ENCODE data around the gene ATXN1.
A peak's percentile ranks its signal among the peaks of the same experiment; 100 is the strongest.

The ATXN1 gene

GRCh38 chr6:16740097-16740496 is 21.2 kb downstream of the ATXN1 start:
- H2AFZ ChIP-seq (ENCODE audit: low read depth, low read length) = no peak overlapping the region
- peaks cover 21% of the 10 kb centered on the region for H3K79me1 ChIP-seq (replicated peaks; ENCODE audit: low read length, poor library complexity, severe bottlenecking)

DNA sequence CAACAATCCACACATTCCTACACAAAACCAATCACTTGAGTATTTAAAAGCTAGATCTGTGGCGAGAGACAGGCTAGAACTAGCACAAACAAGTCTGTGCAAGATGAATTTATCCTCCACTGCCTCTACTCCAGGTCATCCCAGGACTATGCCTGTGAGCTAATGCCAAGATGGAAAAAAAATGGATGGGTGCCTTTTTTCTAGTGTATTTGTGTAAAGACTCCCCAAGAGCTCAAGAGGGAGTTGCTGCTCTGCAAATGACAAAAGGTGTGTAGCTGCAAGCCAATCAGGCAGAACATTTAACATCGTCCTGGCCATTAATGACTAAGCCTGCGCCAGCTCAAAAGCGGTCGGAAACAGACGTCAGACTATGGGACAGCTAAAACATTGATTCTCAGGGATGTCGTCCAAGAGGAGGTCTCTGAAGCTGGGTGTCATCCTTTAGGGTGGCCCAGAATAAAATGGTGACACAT is 21.9 kb downstream of the ATXN1 start:
- Histone ChIP-seq H3K18ac (ENCODE audit: low read depth in 1 of 2, low read length in 2 of 2) (peak overlapping the region; percentile 18 to 79), H4K91ac (ENCODE audit: low read length) (peak overlapping the region; percentile 2), H3K14ac (ENCODE audit: low read length in 2 of 2) (no peak overlapping the region), H2AFZ (ENCODE audit: low read depth, low read length) (no peak overlapping the region), H3K36me3 (ENCODE audit: control insufficient read depth in 1 of 2, insufficient read depth in 2 of 2, low read depth in 1 of 2, low read length in 2 of 2) (peaks cover 0 to 14% of the 10 kb centered on the region in 2 experiments), H3K9me3 (ENCODE audit: control insufficient read depth, low read length) (no peaks in the 10 kb centered on the region), H3K4me1 (ENCODE audit: control insufficient read depth, insufficient read depth, low read depth, low read length) (peaks cover 12% of the 10 kb centered on the region), H2BK15ac (ENCODE audit: low read depth, poor library complexity, severe bottlenecking) (no peak overlapping the region), H3K4me2 (ENCODE audit: low read length, poor library complexity, severe bottlenecking) (no peak overlapping the region), H2BK120ac (ENCODE audit: low read depth, low read length) (no peak overlapping the region), H3K27ac (ENCODE audit: low read length, poor library complexity, severe bottlenecking) (peak overlapping the region; percentile 15), H3K23ac (ENCODE audit: low read length in 2 of 2) (no peak overlapping the region), H2BK12ac (ENCODE audit: low read length in 2 of 2) (peak overlapping the region; percentile 34 to 38), H4K8ac (ENCODE audit: low read length) (no peak overlapping the region), H2AK5ac (ENCODE audit: low read length, severe bottlenecking) (peak overlapping the region; percentile 34), H3K4ac (ENCODE audit: low read depth in 1 of 2, low read length in 2 of 2) (peak overlapping the region; percentile 1), H3K27me3 (ENCODE audit: control insufficient read depth in 1 of 2, insufficient read depth in 1 of 2, low read length in 2 of 2) (no peaks in the 10 kb centered on the region), H3K4me3 (ENCODE audit: insufficient read depth in 1 of 2, low read depth in 1 of 2, low read length in 2 of 2) (no peak overlapping the region), H3K9ac (ENCODE audit: low read length) (peak overlapping the region; percentile 57), H2BK5ac (ENCODE audit: low read depth, low read length, poor library complexity, severe bottlenecking) (no peak overlapping the region), H3K79me1 (replicated peaks; ENCODE audit: low read length, poor library complexity, severe bottlenecking) (peaks cover 23% of the 10 kb centered on the region)
- 88% methylated on average over 6 of the region's 7 CpGs for WGBS
- DNase-seq = peak; percentile 63

More at GRCh38 chr6:16740097-16740496, 21.2 kb downstream of the ATXN1 start:
- Histone ChIP-seq H3K4ac (ENCODE audit: low read depth in 1 of 2, low read length in 2 of 2) (no peak overlapping the region), H2BK12ac (ENCODE audit: low read length in 2 of 2) (no peak overlapping the region), H3K4me1 (ENCODE audit: control insufficient read depth, insufficient read depth, low read depth, low read length) (peaks cover 12% of the 10 kb centered on the region), H2BK5ac (ENCODE audit: low read depth, low read length, poor library complexity, severe bottlenecking) (no peak overlapping the region), H3K9me3 (ENCODE audit: control insufficient read depth, low read length) (no peaks in the 10 kb centered on the region), H4K91ac (ENCODE audit: low read length) (no peak overlapping the region), H4K8ac (ENCODE audit: low read length) (no peak overlapping the region), H2BK120ac (ENCODE audit: low read depth, low read length) (no peak overlapping the region), H2AK5ac (ENCODE audit: low read length, severe bottlenecking) (no peak overlapping the region), H3K27me3 (ENCODE audit: control insufficient read depth in 1 of 2, insufficient read depth in 1 of 2, low read length in 2 of 2) (no peaks in the 10 kb centered on the region), H3K27ac (ENCODE audit: low read length, poor library complexity, severe bottlenecking) (peak overlapping the region; percentile 94), H3K23ac (ENCODE audit: low read length in 2 of 2) (no peak overlapping the region), H3K4me2 (ENCODE audit: low read length, poor library complexity, severe bottlenecking) (no peak overlapping the region), H3K14ac (ENCODE audit: low read length in 2 of 2) (no peak overlapping the region), H3K36me3 (ENCODE audit: control insufficient read depth in 1 of 2, insufficient read depth in 2 of 2, low read depth in 1 of 2, low read length in 2 of 2) (peaks cover 0 to 14% of the 10 kb centered on the region in 2 experiments), H3K18ac (ENCODE audit: low read depth in 1 of 2, low read length in 2 of 2) (no peak overlapping the region), H2BK15ac (ENCODE audit: low read depth, poor library complexity, severe bottlenecking) (no peak overlapping the region), H3K9ac (ENCODE audit: low read length) (no peak overlapping the region), H3K4me3 (ENCODE audit: insufficient read depth in 1 of 2, low read depth in 1 of 2, low read length in 2 of 2) (no peak overlapping the region)
- no peak for DNase-seq

- no peak overlapping the region for H2BK15ac ChIP-seq (ENCODE audit: low read depth, poor library complexity, severe bottlenecking)
- no peak overlapping the region for H2BK5ac ChIP-seq (ENCODE audit: low read depth, low read length, poor library complexity, severe bottlenecking)
- H3K9me3 ChIP-seq (ENCODE audit: control insufficient read depth, low read length) = no peaks in the 10 kb centered on the region
- H2BK120ac ChIP-seq (ENCODE audit: low read depth, low read length) = no peak overlapping the region
- no peak overlapping the region for H3K27ac ChIP-seq (ENCODE audit: low read length, poor library complexity, severe bottlenecking)
- H3K27me3 ChIP-seq (ENCODE audit: control insufficient read depth in 1 of 2, insufficient read depth in 1 of 2, low read length in 2 of 2) = no peaks in the 10 kb centered on the region
- no peak overlapping the region for H3K4me2 ChIP-seq (ENCODE audit: low read length, poor library complexity, severe bottlenecking)
- no peak for DNase-seq
- H3K14ac ChIP-seq (ENCODE audit: low read length in 2 of 2) = no peak overlapping the region
- no peak overlapping the region for H3K4me3 ChIP-seq (ENCODE audit: insufficient read depth in 1 of 2, low read depth in 1 of 2, low read length in 2 of 2)
- H2AFZ ChIP-seq (ENCODE audit: low read depth, low read length) = no peak overlapping the region
- H3K9ac ChIP-seq (ENCODE audit: low read length) = peak overlapping the region; percentile 57
- no peak overlapping the region for H4K91ac ChIP-seq (ENCODE audit: low read length)
- 81% methylated on average over 3 of the region's 5 CpGs for WGBS
- peaks cover 26% of the 10 kb centered on the region for H3K79me1 ChIP-seq (replicated peaks; ENCODE audit: low read length, poor library complexity, severe bottlenecking)
- H2AK5ac ChIP-seq (ENCODE audit: low read length, severe bottlenecking) = no peak overlapping the region
- H2BK12ac ChIP-seq (ENCODE audit: low read length in 2 of 2) = no peak overlapping the region
- no peak overlapping the region for H3K18ac ChIP-seq (ENCODE audit: low read depth in 1 of 2, low read length in 2 of 2)
- no peak overlapping the region for H3K23ac ChIP-seq (ENCODE audit: low read length in 2 of 2)
- H3K4ac ChIP-seq (ENCODE audit: low read depth in 1 of 2, low read length in 2 of 2) = no peak overlapping the region
- H4K8ac ChIP-seq (ENCODE audit: low read length) = no peak overlapping the region
- peaks cover 12% of the 10 kb centered on the region for H3K4me1 ChIP-seq (ENCODE audit: control insufficient read depth, insufficient read depth, low read depth, low read length)
- peaks cover 0 to 16% of the 10 kb centered on the region in 2 experiments for H3K36me3 ChIP-seq (ENCODE audit: control insufficient read depth in 1 of 2, insufficient read depth in 2 of 2, low read depth in 1 of 2, low read length in 2 of 2)
These were observed 23.3 kb downstream of the ATXN1 start for GRCh38 chr6:16737925-16738324.

DNA sequence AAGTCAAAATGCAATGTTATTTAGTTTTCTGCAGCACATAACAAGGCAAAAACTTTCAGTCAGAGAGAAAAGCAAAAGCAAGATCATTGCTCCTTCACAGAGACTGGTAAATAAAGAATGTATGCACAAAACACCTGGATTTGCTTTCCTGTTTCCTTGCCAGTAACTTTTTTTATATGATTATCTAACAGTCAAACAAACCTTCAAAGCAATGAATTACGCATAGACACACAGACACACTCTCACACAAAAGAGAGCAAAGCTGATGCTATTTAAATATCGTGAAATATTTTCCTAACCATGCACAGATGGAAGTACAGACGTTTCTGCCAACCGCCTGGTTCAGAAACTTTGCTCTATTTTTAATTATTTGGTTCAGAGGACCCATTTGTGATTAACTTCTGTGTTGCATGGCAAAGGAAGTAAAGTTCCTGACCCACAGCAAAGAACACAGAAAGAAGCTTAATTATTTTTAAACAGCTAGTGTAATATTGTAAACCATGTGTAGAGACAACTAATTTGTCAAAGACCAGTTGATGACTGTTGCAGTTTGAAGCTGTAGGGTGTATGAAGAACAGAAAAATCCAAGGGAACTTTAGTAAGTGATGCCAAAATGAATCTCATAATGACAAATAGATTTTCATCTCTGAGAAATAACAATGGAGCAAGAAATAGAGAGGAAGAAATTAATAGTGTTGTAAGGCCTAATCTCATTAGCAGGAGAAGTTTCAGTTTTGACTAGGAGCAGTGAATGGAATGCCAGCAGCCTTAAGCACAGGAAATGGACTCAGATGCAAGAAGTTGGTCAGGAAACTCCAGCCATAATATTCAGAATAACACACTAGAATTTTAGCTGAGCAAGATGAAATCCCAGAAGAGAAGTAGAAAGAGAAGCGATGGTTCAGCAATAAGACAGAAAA is 24.1 kb downstream of the ATXN1 start:
- H2BK120ac ChIP-seq (ENCODE audit: low read depth, low read length) = no peak overlapping the region
- H3K4me1 ChIP-seq (ENCODE audit: control insufficient read depth, insufficient read depth, low read depth, low read length) = peaks cover 7% of the 10 kb centered on the region
- H3K27me3 ChIP-seq (ENCODE audit: control insufficient read depth in 1 of 2, insufficient read depth in 1 of 2, low read length in 2 of 2) = no peaks in the 10 kb centered on the region
- no peak overlapping the region for H3K4ac ChIP-seq (ENCODE audit: low read depth in 1 of 2, low read length in 2 of 2)
- H3K4me2 ChIP-seq (ENCODE audit: low read length, poor library complexity, severe bottlenecking) = no peak overlapping the region
- no peak overlapping the region for H2BK15ac ChIP-seq (ENCODE audit: low read depth, poor library complexity, severe bottlenecking)
- no peak overlapping the region for H3K18ac ChIP-seq (ENCODE audit: low read depth in 1 of 2, low read length in 2 of 2)
- peak; percentile 71 for DNase-seq
- WGBS = 79% methylated on average over 5 of the region's 5 CpGs
- peak overlapping the region; percentile 54 for H3K27ac ChIP-seq (ENCODE audit: low read length, poor library complexity, severe bottlenecking)
- no peak overlapping the region for H2BK12ac ChIP-seq (ENCODE audit: low read length in 2 of 2)
- no peaks in the 10 kb centered on the region for H3K9me3 ChIP-seq (ENCODE audit: control insufficient read depth, low read length)
- no peak overlapping the region for H3K4me3 ChIP-seq (ENCODE audit: insufficient read depth in 1 of 2, low read depth in 1 of 2, low read length in 2 of 2)
- H3K23ac ChIP-seq (ENCODE audit: low read length in 2 of 2) = no peak overlapping the region
- H4K8ac ChIP-seq (ENCODE audit: low read length) = no peak overlapping the region
- peak overlapping the region; percentile 57 for H3K9ac ChIP-seq (ENCODE audit: low read length)
- H2AK5ac ChIP-seq (ENCODE audit: low read length, severe bottlenecking) = no peak overlapping the region
- H4K91ac ChIP-seq (ENCODE audit: low read length) = no peak overlapping the region
- no peak overlapping the region for H3K14ac ChIP-seq (ENCODE audit: low read length in 2 of 2)
- H2BK5ac ChIP-seq (ENCODE audit: low read depth, low read length, poor library complexity, severe bottlenecking) = no peak overlapping the region
- H3K79me1 ChIP-seq (replicated peaks; ENCODE audit: low read length, poor library complexity, severe bottlenecking) = peaks cover 23% of the 10 kb centered on the region
- no peak overlapping the region for H2AFZ ChIP-seq (ENCODE audit: low read depth, low read length)
- peaks cover 0 to 16% of the 10 kb centered on the region in 2 experiments for H3K36me3 ChIP-seq (ENCODE audit: control insufficient read depth in 1 of 2, insufficient read depth in 2 of 2, low read depth in 1 of 2, low read length in 2 of 2)
